ENCODE results near the gene SLC26A5.
A peak's percentile ranks its signal among the peaks of the same experiment; 100 is the strongest.
"Not testable (repeated sequence)": the region's sequence is repeated elsewhere in the genome, so short reads cannot be mapped to it uniquely, and the experiment has no call there.

Gene SLC26A5

DNA sequence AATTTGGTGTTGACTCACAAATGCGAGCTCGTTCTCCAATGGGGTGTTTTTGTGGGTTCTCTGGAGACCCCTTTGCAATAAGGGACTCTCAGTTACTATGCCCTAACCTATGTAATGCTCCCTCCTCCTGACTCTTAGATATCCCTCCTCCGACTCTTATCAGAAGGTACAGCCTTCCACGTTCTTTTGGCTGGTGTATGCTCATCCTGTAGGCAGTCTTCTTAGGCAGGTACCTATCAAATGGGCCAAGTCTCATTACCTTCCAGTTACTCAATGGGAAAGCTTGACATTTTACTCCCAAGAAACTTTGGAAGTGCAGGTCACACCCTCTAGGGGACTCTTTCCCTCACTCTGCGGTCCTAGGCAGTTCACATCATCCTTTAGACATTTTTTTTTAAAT, 32.6 kb downstream of the SLC26A5 start:
- TF ChIP-seq, protein P1, sequence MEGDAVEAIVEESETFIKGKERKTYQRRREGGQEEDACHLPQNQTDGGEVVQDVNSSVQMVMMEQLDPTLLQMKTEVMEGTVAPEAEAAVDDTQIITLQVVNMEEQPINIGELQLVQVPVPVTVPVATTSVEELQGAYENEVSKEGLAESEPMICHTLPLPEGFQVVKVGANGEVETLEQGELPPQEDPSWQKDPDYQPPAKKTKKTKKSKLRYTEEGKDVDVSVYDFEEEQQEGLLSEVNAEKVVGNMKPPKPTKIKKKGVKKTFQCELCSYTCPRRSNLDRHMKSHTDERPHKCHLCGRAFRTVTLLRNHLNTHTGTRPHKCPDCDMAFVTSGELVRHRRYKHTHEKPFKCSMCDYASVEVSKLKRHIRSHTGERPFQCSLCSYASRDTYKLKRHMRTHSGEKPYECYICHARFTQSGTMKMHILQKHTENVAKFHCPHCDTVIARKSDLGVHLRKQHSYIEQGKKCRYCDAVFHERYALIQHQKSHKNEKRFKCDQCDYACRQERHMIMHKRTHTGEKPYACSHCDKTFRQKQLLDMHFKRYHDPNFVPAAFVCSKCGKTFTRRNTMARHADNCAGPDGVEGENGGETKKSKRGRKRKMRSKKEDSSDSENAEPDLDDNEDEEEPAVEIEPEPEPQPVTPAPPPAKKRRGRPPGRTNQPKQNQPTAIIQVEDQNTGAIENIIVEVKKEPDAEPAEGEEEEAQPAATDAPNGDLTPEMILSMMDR (conservative IDR thresholded peaks at IDR 0.05; ENCODE audit: low read depth, low read length), result no peak
- H3K27me3 ChIP-seq (ENCODE audit: insufficient read depth, low read depth), result no peaks in the 10 kb centered on the region
- no peaks in the 10 kb centered on the region for H3K79me2 ChIP-seq (ENCODE audit: insufficient read depth, low read depth)
- H3K36me3 ChIP-seq (ENCODE audit: insufficient read depth), result no peaks in the 10 kb centered on the region
- no peak overlapping the region for H3K4me2 ChIP-seq
- H3K4me3 ChIP-seq (IDR thresholded peaks at IDR 0.05; ENCODE audit: insufficient read depth, low read depth, low read length), result no peak overlapping the region
- no peak overlapping the region for H3K27ac ChIP-seq
- no peak overlapping the region for H2AFZ ChIP-seq (ENCODE audit: low read depth)
- H3K4me1 ChIP-seq (ENCODE audit: low read depth, poor library complexity, severe bottlenecking), result no peaks in the 10 kb centered on the region
- H3K9ac ChIP-seq, result no peak overlapping the region
- no peaks in the 10 kb centered on the region for H4K20me1 ChIP-seq (ENCODE audit: insufficient read depth)

DNA sequence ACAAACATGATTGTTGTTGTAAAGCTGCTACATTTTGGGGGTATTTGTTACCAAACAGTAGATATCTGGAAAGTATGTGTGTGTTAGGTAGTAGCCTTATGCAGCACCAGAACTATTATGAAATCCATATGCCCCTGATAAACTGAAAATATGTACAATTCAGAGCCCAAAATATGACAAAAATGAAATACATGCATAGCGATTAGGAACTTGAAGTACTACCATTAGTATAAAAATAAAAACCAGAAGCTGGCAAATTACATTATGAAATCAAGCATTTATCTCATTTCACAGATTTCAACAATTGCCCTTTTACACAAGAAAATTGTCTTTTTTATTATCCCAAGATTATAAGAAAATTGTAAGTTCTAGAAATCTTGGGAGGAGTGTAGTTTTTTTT, 33.9 kb downstream of the SLC26A5 start:
- no peak overlapping the region for H2AFZ ChIP-seq (ENCODE audit: low read depth)
- no peaks in the 10 kb centered on the region for H4K20me1 ChIP-seq (ENCODE audit: insufficient read depth)
- peaks cover 2% of the 10 kb centered on the region for H3K4me1 ChIP-seq (ENCODE audit: low read depth, poor library complexity, severe bottlenecking)
- no peak overlapping the region for H3K4me2 ChIP-seq
- no peak overlapping the region for H3K27ac ChIP-seq
- no peaks in the 10 kb centered on the region for H3K36me3 ChIP-seq (ENCODE audit: insufficient read depth)
- no peaks in the 10 kb centered on the region for H3K27me3 ChIP-seq (ENCODE audit: insufficient read depth, low read depth)
- no peak overlapping the region for H3K9ac ChIP-seq
- no peaks in the 10 kb centered on the region for H3K79me2 ChIP-seq (ENCODE audit: insufficient read depth, low read depth)
- no peak overlapping the region for H3K4me3 ChIP-seq (IDR thresholded peaks at IDR 0.05; ENCODE audit: insufficient read depth, low read depth, low read length)
- TF ChIP-seq, protein P1 (conservative IDR thresholded peaks at IDR 0.05; ENCODE audit: low read depth, low read length), result no peak

DNA sequence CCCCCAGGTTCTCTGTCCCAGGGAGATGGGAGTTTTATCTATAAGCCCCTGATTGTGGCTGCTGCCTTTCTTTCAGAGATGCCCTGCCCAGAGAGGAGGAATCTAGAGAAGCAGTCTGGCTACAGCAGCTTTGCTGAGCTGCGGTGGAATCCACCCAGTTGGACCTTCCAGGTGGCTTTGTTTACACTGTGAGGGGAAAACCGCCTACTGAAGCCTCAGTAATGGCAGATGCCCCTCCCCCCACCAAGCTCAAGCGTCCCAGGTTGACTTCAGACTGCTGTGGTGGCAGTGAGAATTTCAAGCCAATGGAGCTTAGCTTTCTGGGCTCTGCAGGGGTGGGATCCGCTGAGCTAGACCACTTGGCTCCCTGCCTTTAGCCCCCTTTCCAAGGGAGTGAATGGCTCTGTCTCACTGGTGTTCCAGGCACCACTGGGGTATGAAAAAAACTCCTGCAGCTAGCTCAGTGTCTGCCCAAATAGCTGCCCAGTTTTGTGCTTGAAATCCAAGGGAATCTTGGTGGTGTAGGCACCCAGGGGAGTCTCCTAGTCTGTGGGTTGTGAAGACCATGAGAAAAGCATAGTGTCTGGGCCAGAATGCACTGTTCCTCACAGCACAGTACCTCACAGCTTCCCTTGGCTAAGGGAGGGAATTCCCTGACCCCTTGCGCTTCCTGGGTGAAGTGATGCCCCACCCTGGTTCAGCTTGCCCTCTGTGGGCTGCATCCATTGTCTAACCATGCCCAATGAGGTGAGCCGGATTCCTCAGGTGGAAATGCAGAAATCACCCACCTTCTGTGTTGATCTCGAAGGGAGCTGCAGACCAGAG, 40.0 kb downstream of the SLC26A5 start:
- H3K27ac ChIP-seq, result peak overlapping the region; percentile 75
- H3K36me3 ChIP-seq (ENCODE audit: insufficient read depth); H4K20me1 ChIP-seq (ENCODE audit: insufficient read depth); H3K4me3 ChIP-seq (IDR thresholded peaks at IDR 0.05; ENCODE audit: insufficient read depth, low read depth, low read length); H3K27me3 ChIP-seq (ENCODE audit: insufficient read depth, low read depth); H3K79me2 ChIP-seq (ENCODE audit: insufficient read depth, low read depth): not testable (repeated sequence)
- H3K4me1 ChIP-seq (ENCODE audit: low read depth, poor library complexity, severe bottlenecking), result peaks cover 25% of the 10 kb centered on the region
- peak overlapping the region; percentile 70 for H2AFZ ChIP-seq (ENCODE audit: low read depth)
- peak overlapping the region; percentile 33; the same call in 1 of the 2 replicates for H3K9ac ChIP-seq
- peak overlapping the region; percentile 67 for H3K4me2 ChIP-seq

DNA sequence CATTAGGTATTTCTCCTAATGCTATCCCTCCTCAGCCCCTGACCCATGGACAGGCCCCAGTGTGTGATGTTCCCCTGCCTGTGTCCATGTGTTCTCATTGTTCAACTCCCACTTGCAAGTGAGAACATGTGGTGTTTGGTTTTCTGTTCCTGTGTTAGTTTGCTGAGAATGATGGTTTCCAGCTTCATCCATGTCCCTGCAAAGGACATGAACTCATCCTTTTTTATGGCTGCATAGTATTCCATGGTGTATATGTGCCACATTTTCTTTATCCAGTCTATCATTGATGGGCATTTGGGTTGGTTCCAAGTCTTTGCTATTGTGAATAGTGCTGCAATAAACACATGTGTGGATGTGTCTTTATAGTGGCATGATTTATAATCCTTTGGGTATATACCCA, 46.3 kb downstream of the SLC26A5 start:
- not testable (repeated sequence) for H3K79me2 ChIP-seq (ENCODE audit: insufficient read depth, low read depth); H4K20me1 ChIP-seq (ENCODE audit: insufficient read depth); H3K4me1 ChIP-seq (ENCODE audit: low read depth, poor library complexity, severe bottlenecking); H3K27ac ChIP-seq; H3K27me3 ChIP-seq (ENCODE audit: insufficient read depth, low read depth); H3K36me3 ChIP-seq (ENCODE audit: insufficient read depth); H3K4me3 ChIP-seq (IDR thresholded peaks at IDR 0.05; ENCODE audit: insufficient read depth, low read depth, low read length); H3K4me2 ChIP-seq; H2AFZ ChIP-seq (ENCODE audit: low read depth); H3K9ac ChIP-seq

DNA sequence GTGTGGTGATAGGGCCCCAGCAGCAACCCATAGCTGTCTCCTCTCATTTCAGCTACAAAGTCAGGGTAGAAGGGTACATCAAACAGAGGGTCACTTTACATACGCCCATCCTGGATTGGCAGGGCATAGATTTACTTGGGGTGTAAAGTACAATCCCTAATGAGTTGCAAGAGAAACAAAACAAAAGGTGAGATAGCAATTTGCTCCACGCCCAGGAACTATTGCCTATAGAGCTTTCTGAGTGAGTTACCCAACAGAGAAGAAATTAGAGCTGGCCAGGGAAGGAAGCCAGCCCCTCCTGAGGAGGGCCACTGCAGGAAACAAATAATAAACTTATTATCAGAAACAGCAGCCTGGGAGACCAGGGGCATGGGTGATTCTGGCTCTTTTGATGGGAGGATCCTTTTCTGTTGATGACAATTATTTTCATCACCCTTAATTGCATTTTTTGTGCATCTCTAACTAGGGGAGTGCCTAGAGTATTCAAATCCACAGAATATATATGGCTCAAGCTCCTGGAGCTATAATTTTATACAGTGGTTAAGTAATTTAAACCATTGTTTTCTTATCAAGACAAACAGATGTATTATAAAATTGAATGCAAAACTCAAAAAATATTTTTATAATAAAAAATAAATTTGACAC, 47.4 kb downstream of the SLC26A5 start:
- H3K4me2 ChIP-seq, result no peak overlapping the region
- H3K27me3 ChIP-seq (ENCODE audit: insufficient read depth, low read depth), result no peaks in the 10 kb centered on the region
- TF ChIP-seq, protein P1 (conservative IDR thresholded peaks at IDR 0.05; ENCODE audit: low read depth, low read length), result no peak
- H3K4me3 ChIP-seq (IDR thresholded peaks at IDR 0.05; ENCODE audit: insufficient read depth, low read depth, low read length), result no peak overlapping the region
- no peaks in the 10 kb centered on the region for H3K36me3 ChIP-seq (ENCODE audit: insufficient read depth)
- no peak overlapping the region for H3K27ac ChIP-seq
- no peaks in the 10 kb centered on the region for H3K79me2 ChIP-seq (ENCODE audit: insufficient read depth, low read depth)
- H4K20me1 ChIP-seq (ENCODE audit: insufficient read depth), result no peaks in the 10 kb centered on the region
- no peak overlapping the region for H2AFZ ChIP-seq (ENCODE audit: low read depth)
- no peaks in the 10 kb centered on the region for H3K4me1 ChIP-seq (ENCODE audit: low read depth, poor library complexity, severe bottlenecking)
- H3K9ac ChIP-seq, result no peak overlapping the region
